Suprapubic skin (tissue), 3 donors: ENCODE measurements around the gene SLC29A2.

Source experiments
- POLR2AphosphoS5 ChIP-seq, 3 donors: sonication (generic); formaldehyde crosslinking; IDR thresholded peaks; one replicate each; pipeline ENCODE4 v1.6.1; 2017; ENCODE audit warnings: antibody characterized with exemption in 3 of 3
- TF ChIP-seq, protein P1 (sequence below), 2 donors: fragments of 200-600 bp in 1 of 2; fragments of 450-650 bp in 1 of 2; sonication (generic) in 1 of 2; IDR thresholded peaks; one replicate each; pipeline ENCODE4 v1.5.1; 2016 to 2019; ENCODE audit warnings: antibody characterized with exemption in 2 of 2, mild to moderate bottlenecking in 1 of 2, moderate library complexity in 1 of 2

DNA sequence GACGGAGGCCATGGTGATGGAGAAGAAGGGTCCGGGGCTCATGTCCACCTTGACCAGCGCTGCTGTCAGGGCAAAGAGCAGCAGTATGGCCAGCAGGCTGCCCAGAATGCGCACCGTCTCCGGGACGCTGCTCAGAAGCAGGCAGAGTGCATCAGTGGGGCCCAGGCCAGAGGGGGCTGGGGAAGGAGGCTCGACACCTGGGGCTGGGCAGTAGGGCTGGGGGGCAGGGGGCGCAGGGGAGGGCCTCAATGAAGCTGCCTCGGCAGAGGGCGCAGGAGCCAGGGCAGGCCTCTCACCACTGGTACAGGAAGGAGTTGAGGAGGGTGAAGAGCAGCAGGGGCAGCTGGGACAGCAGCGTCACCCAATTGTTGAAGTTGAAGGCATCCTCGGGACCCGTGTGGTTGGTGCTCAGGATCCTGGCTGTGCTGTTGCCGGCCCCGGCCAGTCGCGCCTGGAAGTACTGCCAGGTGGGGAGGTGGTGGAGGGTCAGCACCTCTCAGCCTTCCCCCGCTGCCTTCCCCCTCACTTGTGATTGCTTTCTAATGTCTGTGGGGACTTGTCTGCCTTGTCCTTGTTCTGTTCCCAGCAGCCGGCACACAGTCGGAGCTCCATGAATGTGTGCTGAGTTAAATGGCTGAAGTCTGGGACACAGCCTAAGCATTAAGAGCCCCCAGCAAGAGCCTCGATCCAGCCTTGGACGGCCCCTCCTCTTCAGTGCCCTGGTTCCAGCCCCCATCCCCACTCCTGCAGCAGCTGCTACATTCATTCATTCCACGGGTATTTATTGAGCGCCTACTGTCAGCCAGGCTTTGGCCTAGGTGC lies 2.3 kb downstream of the SLC29A2 start:
- no peak for TF ChIP-seq POLR2AphosphoS5 (IDR thresholded peaks at IDR 0.05)
- TF ChIP-seq, protein P1, sequence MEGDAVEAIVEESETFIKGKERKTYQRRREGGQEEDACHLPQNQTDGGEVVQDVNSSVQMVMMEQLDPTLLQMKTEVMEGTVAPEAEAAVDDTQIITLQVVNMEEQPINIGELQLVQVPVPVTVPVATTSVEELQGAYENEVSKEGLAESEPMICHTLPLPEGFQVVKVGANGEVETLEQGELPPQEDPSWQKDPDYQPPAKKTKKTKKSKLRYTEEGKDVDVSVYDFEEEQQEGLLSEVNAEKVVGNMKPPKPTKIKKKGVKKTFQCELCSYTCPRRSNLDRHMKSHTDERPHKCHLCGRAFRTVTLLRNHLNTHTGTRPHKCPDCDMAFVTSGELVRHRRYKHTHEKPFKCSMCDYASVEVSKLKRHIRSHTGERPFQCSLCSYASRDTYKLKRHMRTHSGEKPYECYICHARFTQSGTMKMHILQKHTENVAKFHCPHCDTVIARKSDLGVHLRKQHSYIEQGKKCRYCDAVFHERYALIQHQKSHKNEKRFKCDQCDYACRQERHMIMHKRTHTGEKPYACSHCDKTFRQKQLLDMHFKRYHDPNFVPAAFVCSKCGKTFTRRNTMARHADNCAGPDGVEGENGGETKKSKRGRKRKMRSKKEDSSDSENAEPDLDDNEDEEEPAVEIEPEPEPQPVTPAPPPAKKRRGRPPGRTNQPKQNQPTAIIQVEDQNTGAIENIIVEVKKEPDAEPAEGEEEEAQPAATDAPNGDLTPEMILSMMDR (IDR thresholded peaks at IDR 0.05), result no peak
